ENCODE measurements around the gene SPATA13.

Gene SPATA13

DNA sequence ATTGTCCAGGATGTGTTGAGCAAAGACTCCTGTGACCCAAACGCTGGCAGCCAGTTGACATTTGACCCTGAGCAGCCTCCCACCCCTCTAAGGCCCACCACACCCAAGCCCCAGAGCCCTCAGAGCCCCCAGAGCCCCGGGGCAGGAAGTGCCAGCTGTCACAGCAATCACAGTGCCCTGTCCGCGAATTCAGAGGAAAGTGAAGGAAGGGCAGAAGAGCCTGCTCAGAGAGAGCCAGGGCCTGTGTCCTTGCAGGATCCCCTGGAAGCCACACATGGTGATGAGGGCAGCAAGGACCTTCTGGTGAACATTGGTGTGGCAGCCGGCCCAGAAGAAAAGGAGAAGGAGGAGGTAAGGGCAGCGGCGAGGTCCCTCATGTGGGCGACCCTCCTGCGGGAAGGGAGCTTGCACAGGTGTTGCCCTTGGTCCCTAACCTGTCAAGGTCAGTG, 63.7 kb downstream of the SPATA13 start:
- peak overlapping the region; percentile 30 for H3K4me3 ChIP-seq (ENCODE audit: low read depth, low read length)
- TF ChIP-seq, protein P1, sequence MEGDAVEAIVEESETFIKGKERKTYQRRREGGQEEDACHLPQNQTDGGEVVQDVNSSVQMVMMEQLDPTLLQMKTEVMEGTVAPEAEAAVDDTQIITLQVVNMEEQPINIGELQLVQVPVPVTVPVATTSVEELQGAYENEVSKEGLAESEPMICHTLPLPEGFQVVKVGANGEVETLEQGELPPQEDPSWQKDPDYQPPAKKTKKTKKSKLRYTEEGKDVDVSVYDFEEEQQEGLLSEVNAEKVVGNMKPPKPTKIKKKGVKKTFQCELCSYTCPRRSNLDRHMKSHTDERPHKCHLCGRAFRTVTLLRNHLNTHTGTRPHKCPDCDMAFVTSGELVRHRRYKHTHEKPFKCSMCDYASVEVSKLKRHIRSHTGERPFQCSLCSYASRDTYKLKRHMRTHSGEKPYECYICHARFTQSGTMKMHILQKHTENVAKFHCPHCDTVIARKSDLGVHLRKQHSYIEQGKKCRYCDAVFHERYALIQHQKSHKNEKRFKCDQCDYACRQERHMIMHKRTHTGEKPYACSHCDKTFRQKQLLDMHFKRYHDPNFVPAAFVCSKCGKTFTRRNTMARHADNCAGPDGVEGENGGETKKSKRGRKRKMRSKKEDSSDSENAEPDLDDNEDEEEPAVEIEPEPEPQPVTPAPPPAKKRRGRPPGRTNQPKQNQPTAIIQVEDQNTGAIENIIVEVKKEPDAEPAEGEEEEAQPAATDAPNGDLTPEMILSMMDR (IDR thresholded peaks at IDR 0.05; ENCODE audit: low read depth, low read length, missing control alignments), result no peak
- no peak for DNase-seq (ENCODE audit: low read depth)

DNA sequence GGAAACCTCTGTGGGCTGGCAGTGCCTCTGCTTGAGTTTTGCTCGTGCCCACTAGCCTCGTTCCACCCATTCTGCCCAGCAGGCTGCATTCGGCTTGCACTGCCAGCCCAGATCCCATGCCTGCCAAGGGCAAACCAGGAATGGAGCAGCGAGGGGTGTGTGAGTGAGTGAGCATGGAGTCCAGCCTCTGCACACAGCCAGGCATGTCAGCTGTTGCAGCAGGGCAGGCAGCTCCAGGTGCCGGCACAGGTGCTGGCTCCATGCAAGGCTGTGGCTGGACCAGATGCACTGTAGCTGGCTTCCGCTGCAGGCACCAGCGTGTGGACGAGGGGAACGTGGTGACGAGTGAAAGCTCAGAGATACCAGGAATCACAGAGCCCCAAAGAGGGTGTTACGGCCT, 64.5 kb downstream of the SPATA13 start:
- TF ChIP-seq, protein P1 (IDR thresholded peaks at IDR 0.05; ENCODE audit: low read depth, low read length, missing control alignments), result no peak
- DNase-seq (ENCODE audit: low read depth), result no peak
- H3K4me3 ChIP-seq (ENCODE audit: low read depth, low read length), result no peak overlapping the region

DNA sequence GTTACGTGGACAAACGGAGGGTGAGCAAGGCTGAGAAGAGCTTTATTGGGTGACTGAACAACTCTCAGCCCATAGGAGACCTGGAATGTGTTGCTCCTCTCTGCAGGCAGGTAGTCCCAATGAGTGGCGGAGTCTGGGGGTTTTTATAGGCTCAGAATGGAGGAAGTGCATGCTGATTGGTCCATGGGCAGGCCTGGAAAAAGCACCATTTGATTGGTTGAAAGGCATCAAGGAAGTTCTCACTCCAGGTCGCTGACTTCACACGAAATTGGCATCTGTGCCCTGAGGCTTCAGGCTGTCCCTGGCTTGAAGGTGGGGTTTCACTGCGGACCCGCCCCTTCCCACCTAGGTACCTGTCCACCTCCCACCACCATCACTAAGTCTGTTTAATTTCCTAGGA, 65.4 kb downstream of the SPATA13 start:
- TF ChIP-seq, protein P1 (IDR thresholded peaks at IDR 0.05; ENCODE audit: low read depth, low read length, missing control alignments), result no peak
- DNase-seq (ENCODE audit: low read depth), result no peak

DNA sequence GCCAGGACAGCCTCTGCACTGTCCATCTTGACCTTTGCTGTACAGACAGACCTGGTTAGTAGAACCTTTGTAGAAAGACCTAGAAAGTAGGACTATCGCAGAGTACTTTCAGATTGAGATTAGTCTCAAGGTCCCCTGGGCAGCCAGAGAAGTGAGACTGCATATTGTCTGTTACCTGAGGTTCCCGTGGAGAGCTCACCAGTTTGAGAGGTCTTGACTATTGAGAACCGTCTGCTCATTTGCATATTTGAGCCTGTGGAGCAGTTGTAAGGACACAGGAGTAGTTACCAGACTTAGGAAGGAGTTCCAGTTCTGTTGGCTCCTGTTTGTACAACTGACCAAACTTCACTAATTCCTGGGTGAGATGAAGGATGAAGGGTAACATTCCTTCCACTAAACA, 66.2 kb downstream of the SPATA13 start:
- no peak for DNase-seq (ENCODE audit: low read depth)
- no peak overlapping the region for H3K4me3 ChIP-seq (ENCODE audit: low read depth, low read length)
- TF ChIP-seq, protein P1 (IDR thresholded peaks at IDR 0.05; ENCODE audit: low read depth, low read length, missing control alignments), result no peak

More for the DNA sequence above, 65.4 kb downstream of the SPATA13 start:
- H3K4me3 ChIP-seq (ENCODE audit: low read depth, low read length), result no peak overlapping the region

DNA sequence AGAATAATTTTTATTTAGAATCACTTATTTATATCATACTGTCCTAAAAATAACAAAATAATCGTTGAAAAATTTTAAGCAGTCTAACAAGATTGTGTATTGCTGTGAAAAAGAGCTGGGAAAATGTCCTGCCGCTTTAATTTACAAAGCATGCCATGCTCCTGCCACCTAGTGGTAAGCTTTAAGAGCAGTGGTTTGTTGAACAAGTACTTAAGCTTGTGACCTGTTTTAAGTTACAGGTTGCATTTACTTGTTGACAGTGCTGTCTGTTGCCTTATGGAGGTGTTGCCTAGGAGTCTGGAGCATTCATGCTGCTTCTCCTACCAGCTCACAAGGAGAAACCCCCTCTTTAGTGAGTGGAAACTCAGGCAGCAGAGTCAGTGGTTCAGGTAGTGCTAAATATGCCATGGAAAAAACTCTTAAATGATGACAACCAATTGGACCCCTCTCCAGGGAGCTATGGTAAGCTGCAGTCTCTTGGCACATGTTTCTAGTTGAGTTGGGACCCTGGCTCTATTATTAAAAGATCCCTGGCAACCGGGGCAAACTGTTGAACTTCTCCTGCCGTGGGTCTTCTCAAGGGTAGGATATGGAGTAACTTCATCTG, 68.4 kb downstream of the SPATA13 start:
- peak; percentile 46 for DNase-seq (ENCODE audit: low read depth)
- no peak overlapping the region for H3K4me3 ChIP-seq (ENCODE audit: low read depth, low read length)
- TF ChIP-seq, protein P1 (IDR thresholded peaks at IDR 0.05; ENCODE audit: low read depth, low read length, missing control alignments), result peak; percentile 83

DNA sequence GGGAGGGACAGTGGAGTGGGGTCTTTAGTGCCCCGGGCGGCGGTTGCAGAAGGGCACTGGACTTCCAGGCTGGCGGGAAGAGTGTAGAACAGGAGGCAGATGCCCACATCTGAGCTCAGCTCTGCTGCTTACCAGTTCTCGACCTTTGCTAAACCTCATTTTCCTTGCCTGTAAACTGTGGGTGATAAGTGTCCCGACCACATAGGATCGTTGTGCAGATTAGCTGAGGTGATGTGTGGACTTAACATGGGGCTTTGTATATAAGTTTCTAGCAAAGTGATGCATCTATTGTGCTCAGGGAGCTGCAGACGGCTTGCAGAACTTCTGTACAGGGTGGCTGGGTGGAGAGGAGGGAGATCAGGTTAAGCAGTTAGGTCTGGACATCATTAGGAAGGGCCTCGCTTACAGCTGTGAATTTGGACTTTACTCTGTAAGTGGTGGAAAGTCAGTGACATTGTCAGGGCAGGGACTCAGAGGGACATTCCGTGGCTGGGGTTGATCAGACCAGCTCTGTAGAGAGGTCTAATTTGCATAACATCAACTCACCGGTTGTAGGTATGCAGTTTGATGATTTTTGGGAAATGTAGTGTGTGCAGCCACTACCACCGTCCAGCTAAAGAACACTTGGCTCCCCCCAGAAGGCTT, 70.0 kb downstream of the SPATA13 start:
- H3K4me3 ChIP-seq (ENCODE audit: low read depth, low read length), result no peak overlapping the region
- TF ChIP-seq, protein P1 (IDR thresholded peaks at IDR 0.05; ENCODE audit: low read depth, low read length, missing control alignments), result no peak
- DNase-seq (ENCODE audit: low read depth), result no peak

DNA sequence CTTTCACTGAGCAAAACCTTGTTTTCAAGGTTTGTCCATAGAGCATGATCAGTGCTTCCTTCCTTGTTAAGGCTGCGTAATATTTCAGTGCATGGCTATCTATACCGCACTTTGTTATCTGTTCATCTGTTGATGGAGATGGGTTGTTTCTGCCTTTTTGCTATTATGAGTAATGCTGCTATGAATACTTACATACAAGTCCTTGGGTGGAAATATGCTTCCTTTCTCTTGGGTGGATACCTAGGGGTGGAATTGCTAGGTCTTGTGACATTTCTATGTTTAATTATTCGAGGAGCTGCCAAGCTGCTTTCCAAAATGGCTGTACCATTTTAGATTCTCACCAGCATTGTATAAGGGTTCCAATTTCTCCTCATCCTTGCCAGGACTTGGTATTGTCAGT, 70.9 kb downstream of the SPATA13 start:
- no peak for DNase-seq (ENCODE audit: low read depth)
- TF ChIP-seq, protein P1 (IDR thresholded peaks at IDR 0.05; ENCODE audit: low read depth, low read length, missing control alignments), result no peak
- no peak overlapping the region for H3K4me3 ChIP-seq (ENCODE audit: low read depth, low read length)
